Mucosa of stomach (tissue), 1 donor: ENCODE data around the gene TBC1D20.
A peak's percentile ranks its signal among the peaks of the same experiment; 100 is the strongest.
"Not testable (repeated sequence)": the region's sequence is repeated elsewhere in the genome, so short reads cannot be mapped to it uniquely, and the experiment has no call there.

ENCODE experiments used
- H3K27me3 ChIP-seq: one replicate; pipeline ENCODE4 v1.7.0; 2013; ENCODE audit warnings: mild to moderate bottlenecking, low read length; ENCODE audit not compliant: control insufficient read depth, insufficient read depth
- H3K36me3 ChIP-seq: one replicate; pipeline ENCODE4 v1.7.0; 2013; ENCODE audit warnings: low read length; ENCODE audit not compliant: control insufficient read depth, insufficient read depth
- H3K4me1 ChIP-seq: one replicate; pipeline ENCODE4 v1.7.0; 2013; ENCODE audit warnings: mild to moderate bottlenecking, low read length; ENCODE audit not compliant: control insufficient read depth, insufficient read depth
- H3K4me3 ChIP-seq: one replicate; pipeline ENCODE4 v1.7.0; 2013; ENCODE audit warnings: low read length
- H3K9ac ChIP-seq: one replicate; pipeline ENCODE4 v1.7.0; 2013; ENCODE audit warnings: mild to moderate bottlenecking, low read length, moderate library complexity
- H3K9me3 ChIP-seq: one replicate; pipeline ENCODE4 v1.7.0; 2013; ENCODE audit warnings: mild to moderate bottlenecking, low read length, moderate library complexity; ENCODE audit not compliant: control insufficient read depth
- donor health status: Pancreatic carcinoma.

TBC1D20 gene, protein sequence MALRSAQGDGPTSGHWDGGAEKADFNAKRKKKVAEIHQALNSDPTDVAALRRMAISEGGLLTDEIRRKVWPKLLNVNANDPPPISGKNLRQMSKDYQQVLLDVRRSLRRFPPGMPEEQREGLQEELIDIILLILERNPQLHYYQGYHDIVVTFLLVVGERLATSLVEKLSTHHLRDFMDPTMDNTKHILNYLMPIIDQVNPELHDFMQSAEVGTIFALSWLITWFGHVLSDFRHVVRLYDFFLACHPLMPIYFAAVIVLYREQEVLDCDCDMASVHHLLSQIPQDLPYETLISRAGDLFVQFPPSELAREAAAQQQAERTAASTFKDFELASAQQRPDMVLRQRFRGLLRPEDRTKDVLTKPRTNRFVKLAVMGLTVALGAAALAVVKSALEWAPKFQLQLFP

DNA sequence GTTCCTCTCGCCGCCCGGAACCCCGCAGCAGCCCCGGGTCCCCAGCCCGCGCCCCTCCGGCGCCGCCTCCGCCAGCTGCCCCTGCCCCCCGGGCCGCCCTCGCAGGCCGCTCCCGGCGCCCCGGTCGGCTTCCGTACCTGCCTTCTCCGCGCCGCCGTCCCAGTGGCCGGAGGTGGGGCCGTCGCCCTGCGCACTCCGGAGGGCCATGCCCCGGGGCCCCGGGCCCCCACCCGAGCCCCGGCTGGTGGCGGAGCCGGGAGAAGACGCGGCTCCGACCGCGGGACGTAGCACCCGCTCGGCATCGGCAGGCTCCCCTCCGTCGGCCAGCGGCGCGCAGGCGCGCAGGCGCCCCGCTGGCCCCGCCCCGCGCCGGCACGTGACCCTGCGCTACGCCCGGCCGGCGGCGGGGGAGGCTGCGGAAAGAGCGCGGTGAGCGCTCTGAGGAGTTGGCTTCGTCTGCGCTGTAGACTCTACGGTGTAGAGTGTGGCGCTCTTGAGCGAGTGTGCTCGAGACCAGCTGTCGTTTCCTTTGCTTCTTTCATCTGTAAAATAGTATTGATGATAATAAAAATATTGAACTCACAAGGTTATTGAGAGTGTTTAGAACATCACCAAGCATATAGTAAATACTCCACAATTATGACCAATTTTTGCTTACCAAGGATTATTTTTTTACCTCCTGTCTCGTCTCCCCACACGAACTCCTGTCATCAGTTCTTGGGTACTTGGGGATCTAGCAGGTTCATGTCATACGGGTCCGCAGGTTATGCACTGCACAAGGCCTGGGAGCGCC, at the start of gene TBC1D20:
TBC1D20 (minus strand) TSS at position 335 of the 793 bp plus-strand sequence; CDS start at position 207, 128 bp downstream.
- Histone ChIP-seq H3K27me3 (no peaks in the 10 kb centered on the region), H3K9ac (peak within 1 kb of the TSS; percentile 83), H3K36me3 (no peaks in the 10 kb centered on the region), H3K4me1 (peaks cover 13% of the 10 kb centered on the region), H3K4me3 (peak within 1 kb of the TSS; percentile 66), H3K9me3 (no peaks in the 10 kb centered on the region)

DNA sequence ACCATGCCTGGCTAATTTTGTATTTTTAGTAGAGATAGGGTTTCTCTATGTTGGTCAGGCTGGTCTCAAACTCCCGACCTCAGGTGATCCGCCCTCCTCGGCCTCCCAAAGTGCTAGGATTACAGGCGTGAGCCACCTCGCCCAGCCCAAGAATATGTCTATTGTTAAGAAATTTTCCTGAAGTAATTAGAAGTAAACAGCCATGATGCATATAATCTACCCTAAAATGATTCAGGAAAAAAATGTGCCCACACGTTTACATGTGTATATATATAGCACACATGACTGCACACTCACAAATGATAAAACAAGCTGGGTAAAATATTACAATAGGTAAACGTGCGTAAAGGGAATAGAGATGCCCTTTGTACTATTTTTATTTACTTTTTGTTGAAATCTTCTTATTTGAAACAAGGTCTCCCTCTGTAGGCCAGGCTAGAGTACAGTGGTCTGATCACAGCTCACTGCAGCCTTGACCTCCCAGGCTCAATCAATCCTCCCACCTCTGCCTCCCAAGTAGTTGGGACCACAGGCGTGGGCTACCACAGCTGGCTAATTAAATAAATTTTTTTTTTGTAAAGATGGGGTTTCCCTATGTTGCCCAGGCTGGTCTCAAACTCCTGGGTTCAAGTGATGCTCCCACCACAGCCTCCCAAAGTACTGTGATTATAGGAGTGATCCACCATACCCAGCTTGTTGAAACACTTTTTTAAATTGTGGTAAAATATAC, 48.2 kb upstream of the TBC1D20 start:
- not testable (repeated sequence) for H3K9me3 ChIP-seq, H3K9ac ChIP-seq, H3K4me3 ChIP-seq, H3K27me3 ChIP-seq
- Histone ChIP-seq H3K36me3 (peaks cover 11% of the 10 kb centered on the region), H3K4me1 (peaks cover 39% of the 10 kb centered on the region)

DNA sequence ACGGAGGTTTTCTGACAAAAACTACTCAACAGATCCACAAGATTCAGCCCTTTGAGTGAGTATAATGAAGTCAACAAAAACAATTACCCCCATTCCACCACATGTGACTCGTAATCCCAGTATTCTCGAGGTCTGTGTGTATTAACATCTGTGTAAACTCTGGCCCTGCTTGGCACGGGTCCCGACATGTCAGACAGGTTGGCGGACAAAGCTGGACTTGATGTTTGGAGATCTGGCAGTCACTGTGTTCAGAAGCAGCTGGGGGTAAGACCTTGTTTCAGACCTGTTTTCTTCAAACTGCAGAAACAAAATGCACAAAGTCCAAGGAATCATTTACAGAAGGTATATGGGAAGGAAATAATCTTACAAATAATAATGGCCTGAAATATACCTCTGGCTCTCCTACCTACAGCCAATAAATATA, 46.0 kb upstream of the TBC1D20 start:
- H3K4me3 ChIP-seq, H3K27me3 ChIP-seq, H3K9ac ChIP-seq, H3K9me3 ChIP-seq: not testable (repeated sequence)
- Histone ChIP-seq H3K36me3 (peaks cover 11% of the 10 kb centered on the region), H3K4me1 (peaks cover 33% of the 10 kb centered on the region)

DNA sequence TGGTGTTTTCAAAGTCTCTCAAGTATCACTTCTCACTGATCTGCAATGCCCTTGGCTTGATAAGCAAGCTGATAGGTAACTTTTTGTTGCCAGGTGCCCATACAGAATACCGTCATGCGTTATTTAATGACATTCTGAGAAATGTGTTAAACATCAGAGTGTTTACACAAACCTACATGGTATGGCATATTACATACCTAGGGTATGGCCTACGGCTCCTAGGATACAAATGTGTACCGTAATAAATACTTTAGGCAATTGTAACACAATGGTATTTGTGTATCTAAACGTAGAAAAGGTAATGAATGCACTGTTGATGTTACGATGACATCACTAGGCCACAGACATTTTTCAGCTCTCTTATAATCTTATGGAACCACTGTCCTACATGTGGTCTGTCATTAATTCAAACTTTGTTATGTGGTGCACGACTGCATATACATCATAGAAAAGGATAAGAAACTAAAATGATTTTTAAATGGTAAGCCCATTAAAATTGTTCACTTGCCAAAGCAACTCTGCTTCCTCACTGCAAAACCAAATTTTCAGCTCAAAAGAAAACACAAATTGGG, 45.5 kb upstream of the TBC1D20 start:
- Histone ChIP-seq H3K9me3 (no peaks in the 10 kb centered on the region), H3K4me1 (peaks cover 33% of the 10 kb centered on the region), H3K27me3 (no peaks in the 10 kb centered on the region), H3K9ac (no peak overlapping the region), H3K4me3 (no peak overlapping the region), H3K36me3 (peaks cover 11% of the 10 kb centered on the region)

DNA sequence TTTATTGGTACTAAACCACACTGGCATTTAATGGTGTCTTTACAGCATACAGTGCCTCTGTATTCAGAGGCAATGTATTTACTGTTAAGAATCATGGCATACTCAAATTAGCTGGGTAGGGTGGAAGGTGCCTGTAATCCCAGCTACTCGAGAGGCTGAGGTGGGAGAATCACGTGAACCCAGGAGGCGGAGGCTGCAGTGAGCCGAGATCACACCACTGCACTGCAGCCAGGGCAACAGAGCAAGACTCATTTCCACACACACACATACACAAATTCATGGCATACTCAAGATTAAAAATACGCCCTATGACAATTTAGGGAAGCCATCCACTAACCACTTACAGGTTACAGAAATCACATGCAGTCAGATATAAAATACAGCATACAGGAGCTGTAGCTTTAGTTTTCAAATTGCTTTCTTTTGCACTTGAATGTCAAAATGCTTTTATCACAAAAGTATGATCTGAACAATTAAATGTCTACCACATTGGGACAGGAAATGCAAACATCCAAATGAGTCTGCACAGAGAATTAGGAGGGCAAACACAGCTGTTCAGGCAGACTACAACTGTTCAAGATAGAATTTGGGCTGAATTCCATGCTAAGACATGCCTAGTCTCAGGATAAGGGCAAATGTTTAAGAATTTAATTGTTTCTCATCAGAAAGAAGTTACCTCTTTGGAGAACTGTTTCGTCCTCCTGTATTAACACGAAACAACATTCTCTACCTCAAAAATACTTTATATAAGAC, 44.8 kb upstream of the TBC1D20 start:
- Histone ChIP-seq H3K27me3 (no peaks in the 10 kb centered on the region), H3K4me3 (no peak overlapping the region), H3K9ac (no peak overlapping the region), H3K36me3 (peaks cover 11% of the 10 kb centered on the region), H3K4me1 (peaks cover 31% of the 10 kb centered on the region), H3K9me3 (no peaks in the 10 kb centered on the region)

DNA sequence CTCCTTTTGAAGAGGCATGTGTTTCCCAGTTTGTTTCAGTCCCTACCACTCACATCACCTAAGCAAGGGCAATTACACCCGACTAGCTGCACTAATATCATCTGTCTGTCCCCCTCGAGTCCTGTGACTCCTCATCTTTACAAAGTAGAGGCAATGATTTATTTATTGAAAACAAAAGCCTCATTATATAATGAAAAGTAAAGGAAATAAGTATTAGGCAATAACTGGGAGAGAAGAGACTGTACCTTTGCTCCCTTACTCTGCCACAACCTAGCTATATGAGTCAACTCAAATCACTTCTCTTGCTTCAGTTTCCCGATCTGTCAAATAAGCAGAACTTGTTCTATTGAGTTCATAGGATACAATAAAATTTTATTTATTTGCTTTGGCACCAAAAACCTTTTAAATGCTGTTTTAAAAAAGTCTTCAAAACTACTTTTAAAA, 42.3 kb upstream of the TBC1D20 start:
- no peak overlapping the region for H3K9ac ChIP-seq
- H3K9me3 ChIP-seq = no peaks in the 10 kb centered on the region
- H3K27me3 ChIP-seq = no peaks in the 10 kb centered on the region
- H3K36me3 ChIP-seq = peaks cover 12% of the 10 kb centered on the region
- H3K4me1 ChIP-seq = peaks cover 15% of the 10 kb centered on the region
- no peak overlapping the region for H3K4me3 ChIP-seq

DNA sequence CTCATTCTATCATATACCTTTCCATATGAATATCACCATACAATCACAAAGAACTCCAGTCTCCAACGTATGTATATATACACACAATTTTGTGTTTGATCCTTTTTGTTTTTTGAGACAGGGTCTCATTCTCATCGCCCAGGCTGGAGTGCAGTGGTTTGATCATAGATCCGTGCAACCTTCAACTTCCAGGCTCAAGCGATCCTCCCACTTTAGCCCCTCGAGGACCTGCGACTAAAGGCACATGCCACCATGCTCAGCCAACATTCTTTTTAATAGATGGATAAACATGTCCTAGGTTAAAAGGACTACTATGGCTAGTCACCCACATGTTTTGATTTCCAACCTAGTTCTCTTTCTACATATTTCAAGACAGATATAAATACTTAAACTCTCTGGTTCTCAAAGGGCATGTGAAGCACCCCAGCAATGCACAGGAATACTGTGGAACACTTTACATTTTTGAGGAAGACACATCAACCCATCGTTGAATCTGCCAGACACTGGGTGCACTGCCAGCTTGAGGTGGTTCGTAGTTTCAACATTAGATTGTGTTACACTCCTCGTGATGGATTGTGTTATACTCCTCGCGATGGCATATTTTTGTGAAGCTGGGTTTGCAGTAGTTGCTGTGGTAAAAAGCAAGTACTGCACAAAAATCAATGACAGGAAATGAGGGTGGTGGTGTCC, 40.9 kb upstream of the TBC1D20 start:
- H3K27me3 ChIP-seq = no peaks in the 10 kb centered on the region
- no peak overlapping the region for H3K4me3 ChIP-seq
- peaks cover 2% of the 10 kb centered on the region for H3K4me1 ChIP-seq
- H3K9ac ChIP-seq = no peak overlapping the region
- no peaks in the 10 kb centered on the region for H3K9me3 ChIP-seq
- H3K36me3 ChIP-seq = peaks cover 18% of the 10 kb centered on the region

DNA sequence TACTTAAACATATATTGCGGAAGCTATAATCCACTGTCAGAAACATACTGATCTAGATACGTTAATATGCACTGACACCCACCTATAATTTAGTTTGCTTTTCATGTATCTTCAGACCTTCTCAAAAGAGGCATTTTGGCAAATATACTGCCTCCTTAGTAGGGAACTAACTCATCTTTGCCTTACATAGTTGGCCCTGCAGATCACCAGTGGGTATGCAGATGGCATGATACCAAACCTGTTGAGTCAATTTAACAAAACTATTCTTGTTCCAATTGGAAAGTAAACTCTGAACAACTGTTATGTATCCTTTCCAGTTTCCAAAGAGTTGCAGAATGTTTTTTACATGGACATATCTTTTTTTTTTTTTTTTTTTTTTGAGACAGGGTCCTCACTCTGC, 35.6 kb upstream of the TBC1D20 start:
- no peak overlapping the region for H3K9ac ChIP-seq
- no peaks in the 10 kb centered on the region for H3K9me3 ChIP-seq
- H3K27me3 ChIP-seq = no peaks in the 10 kb centered on the region
- no peak overlapping the region for H3K4me3 ChIP-seq
- H3K36me3 ChIP-seq = peaks cover 6% of the 10 kb centered on the region
- H3K4me1 ChIP-seq = no peaks in the 10 kb centered on the region

DNA sequence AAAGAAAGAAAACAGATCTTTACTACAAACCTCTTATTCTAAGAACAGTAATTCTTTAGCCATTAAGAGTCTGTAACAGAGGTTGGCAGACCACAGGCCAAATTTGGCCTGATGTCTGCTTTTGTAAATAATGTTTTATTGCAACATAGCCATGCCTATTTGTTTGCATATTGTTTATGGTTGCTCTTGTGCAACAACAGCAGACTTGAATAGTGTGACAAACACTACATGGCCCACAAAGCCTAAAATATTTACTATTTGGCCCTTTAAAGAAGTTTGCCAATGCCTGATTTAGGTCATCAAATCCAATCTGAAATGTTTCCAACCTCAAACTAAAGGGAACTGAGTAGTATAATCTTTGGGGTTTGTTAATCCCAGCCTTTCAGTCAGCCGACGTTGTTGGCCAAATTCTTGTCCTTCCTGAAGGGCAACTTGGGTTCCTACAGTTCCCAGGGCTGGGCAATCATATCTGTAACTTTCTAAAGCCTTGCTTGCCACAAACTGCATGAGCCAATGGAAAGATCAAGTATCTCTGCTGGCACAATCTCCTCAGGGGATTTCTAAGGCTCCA, 33.9 kb upstream of the TBC1D20 start:
- Histone ChIP-seq H3K4me3 (no peak overlapping the region), H3K4me1 (no peaks in the 10 kb centered on the region), H3K9me3 (no peaks in the 10 kb centered on the region), H3K36me3 (peaks cover 6% of the 10 kb centered on the region), H3K27me3 (no peaks in the 10 kb centered on the region), H3K9ac (no peak overlapping the region)

DNA sequence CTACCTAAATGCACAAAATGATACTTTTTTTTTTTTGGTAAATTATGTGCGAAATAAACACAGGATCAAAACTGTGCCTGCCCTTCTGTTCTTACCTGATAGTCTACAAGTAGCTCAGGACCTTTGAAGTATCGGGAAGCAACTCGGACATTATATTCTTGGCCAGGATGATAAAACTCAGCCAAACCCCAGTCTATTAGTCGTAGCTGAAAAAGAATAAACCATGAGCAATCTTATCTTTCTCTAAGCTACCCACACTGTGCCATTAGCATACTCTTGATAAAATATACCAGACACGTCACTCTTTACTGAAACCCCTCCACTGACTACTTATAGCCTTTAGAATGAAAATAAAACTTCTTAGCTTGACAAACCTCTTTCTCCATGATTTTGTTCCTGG, 29.8 kb upstream of the TBC1D20 start:
- Histone ChIP-seq H3K9ac (no peak overlapping the region), H3K4me1 (no peaks in the 10 kb centered on the region), H3K4me3 (no peak overlapping the region), H3K36me3 (peaks cover 8% of the 10 kb centered on the region), H3K27me3 (no peaks in the 10 kb centered on the region), H3K9me3 (no peaks in the 10 kb centered on the region)
